Adrenal gland (tissue), 12 donors: ENCODE results near the gene MARCHF6. TPM values are rescaled to one million over a fixed set of nuclear protein-coding genes. Genes with fewer than 3 reads are reported as not detected.

Experiments
- DNase-seq, 7 donors: peaks; one replicate each; pipeline ENCODE4 v3.0.0-alpha.2; 2019 to 2020
- H3K27ac ChIP-seq, 5 donors: fragments of 200-600 bp; sonication (generic) in 4 of 5; 1 replicate in 3 of 5; 2 replicates in 2 of 5; pipeline versions ENCODE4 v1.5.1 to v1.8.0; 2016 to 2020; ENCODE audit warnings: mild to moderate bottlenecking in 1 of 5
- H3K27me3 ChIP-seq: fragments of 200-600 bp; 2 replicates; pipeline ENCODE4 v1.8.0; 2021
- H3K36me3 ChIP-seq, 2 donors: fragments of 200-600 bp; replicated peaks in 1 of 2; 1 replicate in 1 of 2; 2 replicates in 1 of 2; pipeline versions ENCODE4 v1.5.1 to v1.8.0; 2018 to 2022
- H3K4me1 ChIP-seq, 2 donors: fragments of 200-600 bp; replicated peaks in 1 of 2; 1 replicate in 1 of 2; 2 replicates in 1 of 2; pipeline versions ENCODE4 v1.5.1 to v1.8.0; 2018 to 2021
- H3K4me3 ChIP-seq, 4 donors: fragments of 200-600 bp; sonication (generic) in 3 of 4; one replicate each; pipeline ENCODE4 v1.5.1; 2016 to 2018
- H3K9me3 ChIP-seq, 3 donors: fragments of 200-600 bp; sonication (generic) in 1 of 3; replicated peaks in 1 of 3; 1 replicate in 2 of 3; 2 replicates in 1 of 3; pipeline versions ENCODE4 v1.5.1 to v1.8.0; 2016 to 2021
- POLR2A ChIP-seq, 2 donors: fragments of 450-650 bp; IDR thresholded peaks; one replicate each; pipeline ENCODE4 v1.6.1; 2017; ENCODE audit warnings: antibody characterized with exemption in 2 of 2, mild to moderate bottlenecking in 2 of 2, moderate library complexity in 1 of 2
- WGBS, 4 donors: extraction: QIAGEN DNeasy Blood & Tissue Kit in 2 of 4; methylation state at CpG; one replicate each; pipeline versions ENCODE4 v1.1.5 to v1.1.7; 2013 to 2017; 5-methylcytosine and 5-hydroxymethylcytosine counted together
- intact Hi-C, 2 donors: fragments of 100-400 bp; cut with DNase I; formaldehyde crosslinking; loops; one replicate each; pipeline versions ENCODE4 v1.14.1 to v1.15.0; 2022 to 2023
- polyA plus RNA-seq, 3 donors: library from polyadenylated mRNA; stranded (reverse); fragments of 200-250 nt in 2 of 3; fragments of 350-450 nt in 1 of 3; fragmentation: Illumina TruSeq in 1 of 3; extraction: RNeasy Lipid Tissue Mini Kit (QIAGEN cat#74804) in 1 of 3; gene quantifications; one replicate each; pipeline ENCODE4 v1.2.3, GENCODE V29; 2013 to 2014
- total RNA-seq, 9 donors: library from RNA; depleted of rRNA in 4 of 9; stranded (reverse); fragments of >200 nt in 4 of 9; fragments of 120-200 nt in 1 of 9; fragmentation: NEBNext Ultra II Directional in 1 of 9; extraction: Animal tissue kit (Norgen Biotek cat#: 25700) in 1 of 9; gene quantifications; one replicate each; pipeline versions ENCODE4 v1.1.0 to v1.2.4, GENCODE V29; 2013 to 2023
- TF ChIP-seq, protein P1 (sequence below), 6 experiments: fragments of 450-650 bp in 4 of 6; fragments of 200-600 bp in 2 of 6; sonication (generic) in 1 of 6; IDR thresholded peaks; 1 replicate in 5 of 6; 2 replicates in 1 of 6; pipeline versions ENCODE4 v1.5.1 to v1.8.0; 2016 to 2021; ENCODE audit warnings: antibody characterized with exemption in 6 of 6, mild to moderate bottlenecking in 2 of 6, moderate library complexity in 1 of 6
- donor health status: healthy with polysubstance abuse.
- donor health status: Bipolar disorder and iron deficiency.
- donor health status: DM: yes; HTN: yes; CAD: no.
- donor health status: DM: no; HTN: no; CAD: no.
- donor health status: DM: no; HTN: no; CAD: no.
- donor health status: DM: yes; HTN: yes; CAD: no.

Gene MARCHF6
- total and polyA plus RNA-seq, 12 donors = 51.6 to 170 (median 115) TPM

DNA sequence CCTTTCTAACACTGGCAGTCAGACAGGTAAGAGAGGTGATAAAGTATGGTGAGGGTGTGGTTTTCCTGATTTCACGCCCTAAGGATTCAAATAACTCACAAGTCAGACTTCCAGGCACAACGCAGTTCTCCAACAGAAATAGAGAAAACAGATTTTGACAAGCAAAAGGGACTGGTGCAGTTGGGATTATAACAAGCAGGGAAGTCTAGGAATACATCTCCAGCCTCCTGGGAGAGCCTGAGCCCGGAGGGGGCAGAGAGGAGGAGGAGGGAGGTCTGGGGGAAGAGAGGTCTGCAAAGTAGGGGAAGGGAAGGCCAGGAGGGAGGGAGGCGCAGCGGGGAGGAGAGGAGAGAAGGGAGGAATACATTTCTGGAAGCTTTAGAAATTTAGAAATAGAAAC is 47.4 kb upstream of the MARCHF6 start:
- H3K36me3 ChIP-seq = no peaks in the 10 kb centered on the region
- no peak for DNase-seq
- no peaks in the 10 kb centered on the region for H3K9me3 ChIP-seq
- 57 to 85% (median 70%) methylated on average over 5 of the region's 5 CpGs for WGBS, 4 donors
- peaks cover 16 to 44% of the 10 kb centered on the region in 2 donors for H3K4me1 ChIP-seq
- no peaks in the 10 kb centered on the region for H3K27me3 ChIP-seq
- no peak for TF ChIP-seq POLR2A (IDR thresholded peaks at IDR 0.05)
- peak overlapping the region in 1 of 4 donors; percentile 52 for H3K4me3 ChIP-seq
- H3K27ac ChIP-seq = peak overlapping the region in 1 of 5 donors; percentile 88
- intact Hi-C loops = no loop called here

DNA sequence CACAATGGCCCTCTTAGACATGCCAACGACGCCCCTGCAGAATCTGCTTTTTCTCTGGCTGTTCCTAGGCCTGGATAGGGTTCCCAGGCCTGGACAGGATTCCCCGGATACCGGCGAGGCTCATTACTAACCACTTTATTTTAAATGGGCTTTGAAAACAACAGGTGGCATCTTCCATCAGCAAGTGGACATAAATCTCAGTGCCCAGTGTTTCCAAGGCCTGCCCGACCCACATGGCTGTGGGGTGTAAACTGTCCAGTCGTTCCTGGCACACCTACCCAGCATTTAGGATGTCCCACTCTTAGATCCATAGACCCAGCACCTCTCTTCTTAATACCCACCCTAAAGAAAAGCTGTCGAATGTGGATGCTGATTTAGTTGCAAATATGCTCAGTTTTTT is 46.7 kb upstream of the MARCHF6 start:
- Histone ChIP-seq H3K36me3 (no peaks in the 10 kb centered on the region), H3K9me3 (no peaks in the 10 kb centered on the region), H3K27ac (peak overlapping the region in 3 of 5 donors; percentile 84 to 88 (median 87)), H3K4me1 (peaks cover 16 to 44% of the 10 kb centered on the region in 2 donors), H3K4me3 (peak overlapping the region in 2 of 4 donors; percentile 48 to 52), H3K27me3 (no peaks in the 10 kb centered on the region)
- DNase-seq = no peak
- intact Hi-C loops = no loop called here
- TF ChIP-seq, protein P1, sequence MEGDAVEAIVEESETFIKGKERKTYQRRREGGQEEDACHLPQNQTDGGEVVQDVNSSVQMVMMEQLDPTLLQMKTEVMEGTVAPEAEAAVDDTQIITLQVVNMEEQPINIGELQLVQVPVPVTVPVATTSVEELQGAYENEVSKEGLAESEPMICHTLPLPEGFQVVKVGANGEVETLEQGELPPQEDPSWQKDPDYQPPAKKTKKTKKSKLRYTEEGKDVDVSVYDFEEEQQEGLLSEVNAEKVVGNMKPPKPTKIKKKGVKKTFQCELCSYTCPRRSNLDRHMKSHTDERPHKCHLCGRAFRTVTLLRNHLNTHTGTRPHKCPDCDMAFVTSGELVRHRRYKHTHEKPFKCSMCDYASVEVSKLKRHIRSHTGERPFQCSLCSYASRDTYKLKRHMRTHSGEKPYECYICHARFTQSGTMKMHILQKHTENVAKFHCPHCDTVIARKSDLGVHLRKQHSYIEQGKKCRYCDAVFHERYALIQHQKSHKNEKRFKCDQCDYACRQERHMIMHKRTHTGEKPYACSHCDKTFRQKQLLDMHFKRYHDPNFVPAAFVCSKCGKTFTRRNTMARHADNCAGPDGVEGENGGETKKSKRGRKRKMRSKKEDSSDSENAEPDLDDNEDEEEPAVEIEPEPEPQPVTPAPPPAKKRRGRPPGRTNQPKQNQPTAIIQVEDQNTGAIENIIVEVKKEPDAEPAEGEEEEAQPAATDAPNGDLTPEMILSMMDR (IDR thresholded peaks at IDR 0.05) = no peak
- no peak for TF ChIP-seq POLR2A (IDR thresholded peaks at IDR 0.05)
- WGBS, 4 donors = 32 to 49% (median 33%) methylated on average over 8 of the region's 8 CpGs

DNA sequence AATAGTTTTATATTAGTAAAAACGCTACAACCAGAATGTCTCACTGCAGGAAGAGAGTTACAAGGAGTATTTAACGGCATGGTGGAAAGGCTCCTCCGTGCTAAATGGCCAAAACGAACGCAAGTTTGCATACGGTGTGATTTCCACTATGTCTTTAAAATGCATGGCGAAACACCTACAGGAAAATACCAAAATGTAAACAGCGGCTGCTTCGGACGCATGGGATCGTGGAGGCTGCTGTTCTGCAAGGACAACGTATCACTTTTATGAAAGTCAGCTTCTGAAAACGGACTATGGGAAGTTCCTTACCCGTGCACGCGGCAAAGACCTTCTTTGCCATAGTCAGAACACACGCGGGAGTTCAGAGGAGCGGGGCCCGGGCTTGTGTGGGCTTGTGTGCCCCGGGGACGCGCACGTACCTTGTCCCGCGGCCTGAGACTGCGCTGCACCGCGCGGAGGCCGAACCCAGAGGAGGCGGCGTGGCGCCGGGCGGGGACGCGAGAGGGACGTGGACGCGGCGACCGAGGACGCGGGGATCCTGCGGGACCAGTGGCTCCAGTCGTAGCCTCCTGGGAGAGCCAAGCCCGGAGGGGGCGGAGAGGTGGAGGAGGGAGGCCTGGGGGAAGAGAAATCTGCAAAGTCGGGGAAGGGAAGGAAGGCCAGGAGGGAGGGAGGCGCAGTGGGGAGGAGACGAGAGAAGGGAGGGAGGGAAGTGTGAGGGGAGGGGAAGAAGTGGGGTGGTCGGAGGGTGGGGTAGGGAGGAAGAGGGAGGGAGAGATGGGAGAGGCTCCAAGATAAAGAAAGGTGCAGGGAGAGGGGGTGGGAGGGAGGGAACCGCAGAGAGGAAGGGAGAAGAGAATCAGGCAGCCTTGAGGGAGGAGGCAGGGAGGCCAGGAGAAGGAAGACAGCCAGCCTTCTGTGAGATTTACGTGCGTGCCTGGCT is 46.0 kb upstream of the MARCHF6 start, which contains the start of gene CMBL:
Gene CMBL (minus strand): TSS at position 697 of the 943 bp plus-strand sequence. CDS start 17,140 bp downstream, outside the sequence.
- Histone ChIP-seq H3K9me3 (no peaks in the 10 kb centered on the region), H3K27me3 (no peaks in the 10 kb centered on the region), H3K27ac (peak within 1 kb of the TSS; percentile 26 to 88 (median 84)), H3K36me3 (no peaks in the 10 kb centered on the region), H3K4me3 (peak within 1 kb of the TSS in 3 of 4 donors; percentile 40 to 52 (median 48)), H3K4me1 (peaks cover 16 to 41% of the 10 kb centered on the region in 2 donors)
- DNase-seq = peak; percentile 51 to 73 (median 58)
- 1 to 3% (median 1%) methylated on average over 23 to 56 of the region's 56 CpGs for WGBS, 4 donors
- intact Hi-C loops = no loop called here
- TF ChIP-seq, protein P1 (IDR thresholded peaks at IDR 0.05) = no peak
- TF ChIP-seq POLR2A (IDR thresholded peaks at IDR 0.05) = peak in 1 of 2 donors; percentile 62

DNA sequence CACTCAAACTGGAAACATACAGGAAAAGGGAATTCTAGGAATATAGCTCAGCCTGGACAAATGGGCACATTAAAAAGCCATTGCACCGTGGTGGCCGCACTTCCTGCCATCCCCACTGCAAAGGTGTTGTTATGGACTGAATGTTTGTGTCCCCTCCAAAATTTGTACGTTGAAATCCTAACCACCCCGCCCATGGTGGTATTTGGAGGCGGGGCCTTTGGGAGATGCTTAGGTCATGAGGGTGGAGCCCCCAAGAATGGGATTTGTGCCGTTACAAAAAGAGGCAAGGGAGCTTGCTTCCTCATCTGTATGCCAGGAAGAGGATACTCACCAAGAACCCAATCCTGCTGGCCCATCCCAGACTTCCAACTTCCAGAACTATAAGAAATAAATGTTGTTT is 44.7 kb upstream of the MARCHF6 start:
- Histone ChIP-seq H3K4me1 (peaks cover 16 to 32% of the 10 kb centered on the region in 2 donors), H3K9me3 (no peaks in the 10 kb centered on the region), H3K27me3 (no peaks in the 10 kb centered on the region), H3K36me3 (no peaks in the 10 kb centered on the region), H3K27ac (peak overlapping the region in 1 of 5 donors; percentile 17), H3K4me3 (no peak overlapping the region)
- WGBS, 4 donors = 79 to 88% (median 86%) methylated on average over 6 of the region's 6 CpGs
- TF ChIP-seq, protein P1 (IDR thresholded peaks at IDR 0.05) = no peak
- TF ChIP-seq POLR2A (IDR thresholded peaks at IDR 0.05) = no peak
- intact Hi-C loops = no loop called here
- DNase-seq = no peak
